Neural progenitor cell (in vitro differentiated cells): ENCODE data around the gene COL13A1.

ENCODE experiments used
- CTCF ChIP-seq: fragments of 200-600 bp; sonication (generic); IDR thresholded peaks from 2 replicates; pipeline ENCODE4 v1.5.1; 2017; ENCODE audit warnings: antibody characterized with exemption, mild to moderate bottlenecking
- EZH2 ChIP-seq: fragments of 200-600 bp; sonication (generic); IDR thresholded peaks from 2 replicates; pipeline ENCODE4 v1.6.1; 2017; ENCODE audit warnings: antibody characterized with exemption, mild to moderate bottlenecking, moderate library complexity

GRCh38 chr10:69814251-69814650 lies 12.5 kb downstream of the COL13A1 start:
- no peak for TF ChIP-seq CTCF
- no peak for TF ChIP-seq EZH2
